ENCODE measurements around the gene PRKCE.

Gene PRKCE

GRCh38 chr2:46029332-46029811 lies 377.9 kb downstream of the PRKCE start:
- no peak overlapping the region for H3K4me3 ChIP-seq
- H3K27ac ChIP-seq = peak overlapping the region in 2 of 21 experiments; percentile 48 to 60

DNA sequence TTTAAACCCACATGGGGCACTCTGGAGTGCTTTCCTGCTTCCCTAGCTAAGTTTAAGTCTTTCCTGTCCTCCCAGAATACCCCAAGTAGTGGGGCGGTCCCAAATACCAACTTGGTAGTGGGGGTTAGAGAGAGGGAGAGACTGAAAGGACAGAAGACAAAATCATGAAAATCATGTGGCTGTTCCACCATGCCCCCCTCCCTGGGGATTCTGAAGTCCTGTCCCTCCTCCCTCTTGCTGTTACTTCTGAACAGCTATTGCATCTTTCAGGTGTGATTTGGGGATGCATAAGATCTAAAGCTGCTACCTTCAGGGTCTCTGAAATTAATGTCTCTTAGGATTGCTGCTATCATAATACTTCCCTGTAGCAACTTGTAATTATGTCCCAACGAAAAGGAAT lies 378.9 kb downstream of the PRKCE start:
- peak overlapping the region in 2 of 21 experiments; percentile 26 to 48 for H3K27ac ChIP-seq

DNA sequence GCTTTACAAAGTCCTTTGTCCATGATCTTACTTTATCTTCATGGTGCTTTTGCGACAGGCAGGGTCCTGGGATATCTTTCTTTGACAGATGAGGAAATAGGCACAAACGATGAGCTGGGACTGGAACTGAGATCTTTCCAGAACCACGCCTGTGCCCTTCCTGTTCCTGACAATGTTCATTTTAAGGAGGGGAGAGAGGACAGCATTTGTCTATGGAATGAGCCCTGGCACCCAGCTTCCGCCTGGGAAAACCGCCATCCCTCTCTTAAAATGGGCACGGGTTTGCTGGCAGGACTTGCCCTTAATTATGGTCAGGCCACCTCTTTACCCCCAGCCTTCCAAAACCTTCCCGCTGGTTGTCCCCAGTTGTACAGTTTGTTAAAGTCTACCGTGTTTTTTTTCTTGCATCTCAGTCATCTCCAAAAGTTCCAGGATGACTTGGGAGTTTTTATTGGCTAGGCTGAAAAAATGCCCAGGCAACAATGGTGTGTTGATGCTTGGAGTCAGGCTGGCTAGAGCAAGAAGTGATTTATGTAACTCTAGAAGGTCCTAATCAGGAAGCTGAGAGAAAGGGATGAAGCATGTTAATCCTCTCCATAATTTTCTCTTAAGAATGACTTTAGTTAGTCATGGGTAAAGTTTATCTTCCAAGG lies 380.8 kb downstream of the PRKCE start:
- peak overlapping the region in 4 of 21 experiments; percentile 7 to 27 (median 15) for H3K27ac ChIP-seq
- H3K4me3 ChIP-seq = no peak overlapping the region

More for the DNA sequence above, 378.9 kb downstream of the PRKCE start:
- H3K4me3 ChIP-seq = no peak overlapping the region

GRCh38 chr2:46032996-46033395 lies 381.5 kb downstream of the PRKCE start:
- H3K27ac ChIP-seq = no peak overlapping the region
- H3K4me3 ChIP-seq = no peak overlapping the region

DNA sequence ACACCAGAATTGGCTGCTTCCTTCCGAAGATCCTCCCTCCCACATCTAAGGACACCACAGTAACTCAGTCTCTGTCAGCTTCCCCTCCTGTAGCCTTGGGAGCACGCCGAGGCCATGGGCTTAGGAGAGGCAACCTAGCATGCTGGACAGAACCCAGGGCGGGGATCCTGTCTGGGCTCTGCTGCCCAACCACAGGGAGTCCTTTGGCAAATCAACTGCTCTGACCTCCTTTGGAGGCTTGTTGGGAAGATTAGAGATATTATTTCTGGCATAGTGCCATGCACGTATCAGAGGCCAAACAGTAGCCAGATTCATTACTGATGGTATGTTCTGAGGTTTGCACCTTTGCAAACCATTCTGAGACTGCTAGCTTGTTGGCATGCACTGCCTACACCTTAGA lies 383.1 kb downstream of the PRKCE start:
- no peak overlapping the region for H3K27ac ChIP-seq
- H3K4me3 ChIP-seq = no peak overlapping the region

GRCh38 chr2:46036929-46037328 lies 385.5 kb downstream of the PRKCE start:
- Histone ChIP-seq H3K27ac (peak overlapping the region in 11 of 21 experiments; percentile 21 to 83 (median 51)), H3K4me3 (no peak overlapping the region)

DNA sequence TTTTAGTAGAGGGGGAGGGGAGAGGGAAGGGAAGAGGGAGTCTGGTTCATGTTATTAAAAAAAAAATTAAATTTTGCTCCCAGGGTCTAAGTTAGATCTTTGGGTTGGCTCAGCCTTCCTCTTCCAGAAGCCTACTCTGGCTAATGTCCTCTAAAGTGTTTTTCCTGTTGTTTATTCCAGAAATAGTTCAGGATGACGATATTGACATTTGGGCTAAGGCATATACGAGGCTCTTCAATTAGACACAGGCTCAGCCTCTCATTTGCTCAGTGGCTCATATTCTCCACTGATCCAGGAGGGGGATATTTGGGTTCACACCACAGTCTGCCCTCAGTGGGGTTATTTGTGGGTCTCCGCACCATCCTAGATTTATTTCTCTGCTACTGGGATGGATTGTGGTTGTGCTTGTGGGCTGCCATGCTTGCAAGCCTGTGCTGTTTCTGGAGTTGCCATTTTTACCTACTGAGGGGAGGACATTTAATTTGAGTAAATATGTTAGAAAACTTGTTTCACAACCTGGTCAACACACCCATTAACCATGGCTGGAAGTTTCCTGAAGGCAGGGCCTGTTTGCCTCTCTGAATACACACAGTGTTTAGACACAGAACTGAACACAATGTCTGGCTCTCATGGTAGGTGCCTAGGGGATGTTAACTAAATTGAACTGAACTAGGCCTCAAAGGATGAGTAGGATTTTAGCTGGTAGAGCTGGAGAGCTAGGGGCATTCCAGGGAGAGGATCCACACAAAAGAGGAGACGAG lies 388.2 kb downstream of the PRKCE start:
- Histone ChIP-seq H3K4me3 (no peak overlapping the region), H3K27ac (no peak overlapping the region)

DNA sequence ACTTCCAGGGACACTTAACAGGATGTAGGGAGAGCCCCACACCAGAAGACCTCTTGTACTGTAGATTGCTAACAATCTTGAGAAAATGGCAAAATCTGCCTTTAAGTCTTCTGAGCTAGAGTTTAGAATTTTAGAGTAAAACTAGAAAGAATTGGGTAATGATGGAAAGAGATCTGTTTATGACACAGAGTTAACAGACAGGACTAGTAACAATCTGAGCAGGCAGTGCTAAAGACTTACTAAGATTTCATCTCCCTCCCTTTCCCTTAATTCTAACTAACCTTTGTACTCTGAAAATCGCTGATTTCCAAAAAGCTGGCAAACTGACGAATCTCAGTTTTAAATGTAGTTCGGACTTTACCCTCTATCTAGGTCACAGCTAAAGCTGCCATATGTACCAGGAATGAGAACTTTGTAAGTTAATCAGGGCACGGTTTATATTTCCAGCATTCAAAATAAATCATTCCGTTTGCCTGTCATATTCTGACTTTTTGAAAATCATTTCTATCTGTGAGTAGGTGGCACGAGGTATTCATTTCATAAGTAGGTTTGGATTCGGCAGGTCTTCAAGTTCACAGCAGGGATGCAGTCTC lies 389.2 kb downstream of the PRKCE start:
- Histone ChIP-seq H3K27ac (no peak overlapping the region), H3K4me3 (no peak overlapping the region)

GRCh38 chr2:46041434-46041833 lies 390.0 kb downstream of the PRKCE start:
- no peak overlapping the region for H3K27ac ChIP-seq
- no peak overlapping the region for H3K4me3 ChIP-seq

DNA sequence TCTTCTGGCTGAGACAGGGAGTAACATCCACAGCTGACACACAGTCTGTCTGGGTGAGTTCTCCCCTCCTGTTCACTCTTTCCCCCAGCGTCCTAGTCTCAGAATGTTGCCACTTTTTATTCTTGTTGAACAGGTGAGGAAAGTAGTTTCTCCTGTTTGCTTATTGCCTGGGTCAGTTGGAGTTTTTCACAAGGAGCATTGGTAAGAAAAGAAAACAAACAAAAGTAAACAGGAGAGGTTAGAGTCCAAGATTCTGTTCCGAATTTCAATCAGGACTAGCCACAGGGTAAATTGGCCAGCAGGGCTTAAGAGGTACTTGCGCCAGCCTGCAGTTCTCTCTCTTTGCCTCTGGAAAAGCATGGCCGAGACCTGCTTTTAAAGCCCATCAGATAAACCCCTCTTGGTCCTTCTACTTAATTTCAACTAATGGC lies 390.7 kb downstream of the PRKCE start:
- no peak overlapping the region for H3K27ac ChIP-seq

GRCh38 chr2:46042711-46043110 lies 391.2 kb downstream of the PRKCE start:
- Histone ChIP-seq H3K27ac (no peak overlapping the region), H3K4me3 (no peak overlapping the region)

More for the DNA sequence above, 390.7 kb downstream of the PRKCE start:
- no peak overlapping the region for H3K4me3 ChIP-seq

- Histone ChIP-seq H3K4me3 (no peak overlapping the region), H3K27ac (no peak overlapping the region)
Observed at GRCh38 chr2:46045888-46046287, 394.4 kb downstream of the PRKCE start.

- no peak overlapping the region for H3K4me3 ChIP-seq
- H3K27ac ChIP-seq = no peak overlapping the region
Observed at GRCh38 chr2:46047290-46047689, 395.8 kb downstream of the PRKCE start.

DNA sequence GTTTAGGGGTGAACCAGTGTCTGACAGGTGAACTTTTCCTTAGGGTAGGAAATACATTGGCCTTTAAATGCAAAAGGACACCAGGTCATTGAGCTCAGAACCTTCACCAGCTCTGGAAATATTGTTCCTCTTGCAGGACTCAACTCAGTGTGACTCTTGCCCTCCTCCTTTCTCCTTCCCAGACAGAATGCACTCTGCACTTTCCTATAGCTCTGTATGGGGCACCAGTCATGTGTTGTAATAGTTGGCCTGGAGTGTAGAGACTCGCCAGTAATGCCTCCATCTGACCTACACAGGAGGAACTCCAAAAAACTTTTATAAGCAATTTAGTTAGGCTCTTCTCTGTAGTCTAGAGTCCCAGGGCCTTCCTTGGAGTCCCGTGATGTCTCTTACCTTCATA lies 397.2 kb downstream of the PRKCE start:
- Histone ChIP-seq H3K4me3 (no peak overlapping the region), H3K27ac (no peak overlapping the region)

DNA sequence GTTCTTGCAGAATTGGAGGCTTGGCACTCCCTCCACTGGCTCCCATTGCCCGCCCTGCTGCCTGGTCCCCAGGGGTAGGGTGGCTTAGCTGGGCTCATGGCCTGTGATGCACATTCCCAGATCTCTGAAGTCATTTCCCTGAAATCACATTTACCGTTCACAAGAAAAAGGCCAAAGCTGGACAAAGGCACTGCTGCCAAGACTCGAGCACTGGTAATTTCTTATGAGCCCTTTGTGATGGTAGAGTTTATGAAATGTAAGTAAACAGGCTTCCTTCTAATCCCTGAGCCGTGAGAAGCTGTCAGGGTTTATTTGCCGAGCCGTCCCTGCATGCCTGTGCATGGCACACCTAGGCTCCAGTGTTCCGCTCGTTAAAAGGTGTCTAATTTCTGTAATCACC lies 398.6 kb downstream of the PRKCE start:
- Histone ChIP-seq H3K4me3 (no peak overlapping the region), H3K27ac (no peak overlapping the region)

DNA sequence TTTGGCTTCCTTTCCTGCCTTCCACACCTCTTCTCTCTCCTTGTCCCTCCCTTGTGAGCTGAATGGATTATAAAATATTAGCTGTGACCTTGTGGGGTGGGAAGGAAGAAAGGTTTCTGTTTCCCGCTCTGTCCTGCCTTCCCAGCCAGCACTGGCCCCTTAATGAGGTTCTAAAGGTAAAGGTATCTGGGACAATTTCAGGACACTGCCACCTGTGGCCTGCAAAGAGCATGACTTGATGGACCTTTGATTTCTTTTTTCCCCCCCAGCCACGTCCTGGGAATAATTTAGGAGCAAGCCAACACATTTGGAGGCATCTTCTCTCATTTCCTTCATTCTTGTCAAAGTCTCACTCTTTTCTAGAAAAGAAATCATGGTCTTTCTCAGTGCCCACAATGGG lies 399.0 kb downstream of the PRKCE start:
- H3K27ac ChIP-seq = no peak overlapping the region
- no peak overlapping the region for H3K4me3 ChIP-seq

DNA sequence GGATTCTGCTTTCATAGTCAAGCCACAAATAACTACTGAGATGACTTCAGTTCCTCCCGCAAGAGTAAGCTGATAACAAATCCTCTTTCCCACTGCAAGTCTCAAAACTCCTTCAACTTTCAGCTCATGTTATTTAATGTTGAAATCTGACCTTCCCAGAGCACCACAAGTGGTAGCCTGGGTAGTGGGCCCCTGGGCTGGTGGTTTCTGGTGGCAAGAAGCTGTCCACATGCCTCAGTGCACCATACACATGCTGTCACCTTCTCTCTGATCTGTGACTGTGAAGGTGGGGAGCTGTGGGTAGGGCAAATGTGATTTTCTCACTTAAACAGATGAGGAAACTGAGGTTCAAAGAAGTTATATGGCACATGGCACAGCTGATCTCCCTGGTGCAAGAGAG lies 399.6 kb downstream of the PRKCE start:
- Histone ChIP-seq H3K4me3 (no peak overlapping the region), H3K27ac (no peak overlapping the region)

DNA sequence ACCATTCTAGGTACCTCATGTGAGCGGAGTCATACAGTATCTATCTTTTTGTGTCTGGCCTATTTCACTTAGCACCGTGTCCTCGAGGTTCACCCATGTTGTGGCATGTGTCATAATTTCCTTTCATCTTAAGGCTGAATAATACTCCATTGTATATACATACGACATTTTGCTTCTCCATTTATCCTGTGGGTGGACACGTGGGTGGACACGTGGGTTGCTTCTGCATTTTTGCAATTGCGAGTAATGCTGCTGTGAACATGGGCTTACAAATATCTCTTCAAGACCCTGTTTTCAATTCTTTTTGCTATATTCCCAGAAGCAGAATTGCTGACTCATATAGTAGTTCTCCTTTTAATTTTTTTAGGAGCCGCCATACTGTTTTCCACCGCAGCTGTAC lies 402.1 kb downstream of the PRKCE start:
- Histone ChIP-seq H3K27ac (no peak overlapping the region), H3K4me3 (no peak overlapping the region)

DNA sequence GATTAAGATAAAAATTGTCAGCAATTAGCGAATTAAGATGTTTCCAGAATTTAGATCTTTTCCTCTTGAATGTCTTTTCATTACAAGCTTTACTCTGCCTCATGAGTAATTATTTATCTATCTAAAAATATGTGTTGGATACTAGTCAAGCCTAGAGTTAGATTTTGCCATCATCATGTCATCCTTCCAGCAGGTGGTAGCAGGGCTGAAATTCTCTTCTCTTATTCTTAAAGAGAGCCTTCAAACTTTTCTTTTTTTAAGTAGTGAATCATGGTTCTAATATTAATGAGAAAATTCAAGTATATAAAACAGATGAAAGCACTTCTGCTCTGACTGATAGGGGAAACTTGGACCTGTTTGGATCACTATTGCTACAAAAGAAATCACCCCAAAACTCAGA lies 405.1 kb downstream of the PRKCE start:
- no peak overlapping the region for H3K27ac ChIP-seq
- no peak overlapping the region for H3K4me3 ChIP-seq

DNA sequence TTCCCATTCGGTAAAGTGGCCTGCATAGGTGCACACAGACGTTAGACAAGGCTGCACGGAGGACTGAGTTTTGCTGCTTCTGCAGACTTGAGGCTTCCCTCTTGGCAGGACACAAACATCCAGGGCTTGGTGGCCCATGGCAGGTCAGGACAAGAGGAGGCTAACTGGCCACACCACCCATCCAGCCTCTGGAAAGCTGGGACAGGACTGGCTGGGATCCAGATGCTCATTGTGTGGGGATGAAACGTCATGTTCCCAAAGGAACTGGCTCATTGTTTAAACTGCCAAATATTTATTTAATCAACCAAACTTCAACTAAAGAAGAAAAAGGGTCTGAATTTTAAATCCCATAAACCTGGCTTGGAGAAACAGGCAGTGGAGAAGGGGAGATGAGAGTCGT lies 406.7 kb downstream of the PRKCE start:
- no peak overlapping the region for H3K4me3 ChIP-seq
- H3K27ac ChIP-seq = no peak overlapping the region
